HG03460 (cell line): ENCODE results near the gene PLSCR1.

Source experiments
- ATAC-seq: cut with Tn5 transposase; IDR thresholded peaks from one replicate; pipeline ENCODE4 v1.9.1; 2021; ENCODE audit not compliant: unreplicated experiment

Gene PLSCR1

GRCh38 chr3:146544002-146544928 is at the start of gene PLSCR1:
Gene PLSCR1 (minus strand): TSS chr3:146544607. CDS start chr3:146536552, 8,055 bp downstream.
- peak; percentile 84 for ATAC-seq

GRCh38 chr3:146593776-146594175 is 49.4 kb upstream of the PLSCR1 start:
- ATAC-seq, result no peak

GRCh38 chr3:146590521-146590920 is 46.1 kb upstream of the PLSCR1 start:
- no peak for ATAC-seq

GRCh38 chr3:146589899-146590508 is 45.6 kb upstream of the PLSCR1 start:
- ATAC-seq, result no peak

GRCh38 chr3:146585156-146585555 is 40.7 kb upstream of the PLSCR1 start:
- ATAC-seq, result no peak

- no peak for ATAC-seq
Measured at GRCh38 chr3:146581951-146582467, 37.6 kb upstream of the PLSCR1 start.

GRCh38 chr3:146581080-146581601 is 36.7 kb upstream of the PLSCR1 start:
- no peak for ATAC-seq

GRCh38 chr3:146577662-146578061 is 33.3 kb upstream of the PLSCR1 start:
- peak; percentile 61 for ATAC-seq

- ATAC-seq, result no peak
Measured at GRCh38 chr3:146575636-146576035, 31.2 kb upstream of the PLSCR1 start.

- no peak for ATAC-seq
Measured at GRCh38 chr3:146574173-146574572, 29.8 kb upstream of the PLSCR1 start.

- no peak for ATAC-seq
Measured at GRCh38 chr3:146569314-146569713, 24.9 kb upstream of the PLSCR1 start.

GRCh38 chr3:146566138-146566537 is 21.7 kb upstream of the PLSCR1 start:
- ATAC-seq, result no peak

- ATAC-seq, result no peak
Measured at GRCh38 chr3:146561879-146562278, 17.5 kb upstream of the PLSCR1 start.

GRCh38 chr3:146561463-146561862 is 17.1 kb upstream of the PLSCR1 start:
- ATAC-seq, result no peak

GRCh38 chr3:146560678-146561077 is 16.3 kb upstream of the PLSCR1 start:
- no peak for ATAC-seq

GRCh38 chr3:146559388-146559787 is 15.0 kb upstream of the PLSCR1 start:
- no peak for ATAC-seq

GRCh38 chr3:146558781-146559180 is 14.4 kb upstream of the PLSCR1 start:
- ATAC-seq, result no peak

- ATAC-seq, result no peak
Measured at GRCh38 chr3:146557745-146558144, 13.3 kb upstream of the PLSCR1 start.

GRCh38 chr3:146555311-146555710 is 10.9 kb upstream of the PLSCR1 start:
- no peak for ATAC-seq

- ATAC-seq, result no peak
Measured at GRCh38 chr3:146554151-146554760, 9.8 kb upstream of the PLSCR1 start.

- ATAC-seq, result peak; percentile 86
Measured at GRCh38 chr3:146550743-146551510, 6.5 kb upstream of the PLSCR1 start.
